Measurements from ENCODE around the gene ZSCAN4.

Gene ZSCAN4

DNA sequence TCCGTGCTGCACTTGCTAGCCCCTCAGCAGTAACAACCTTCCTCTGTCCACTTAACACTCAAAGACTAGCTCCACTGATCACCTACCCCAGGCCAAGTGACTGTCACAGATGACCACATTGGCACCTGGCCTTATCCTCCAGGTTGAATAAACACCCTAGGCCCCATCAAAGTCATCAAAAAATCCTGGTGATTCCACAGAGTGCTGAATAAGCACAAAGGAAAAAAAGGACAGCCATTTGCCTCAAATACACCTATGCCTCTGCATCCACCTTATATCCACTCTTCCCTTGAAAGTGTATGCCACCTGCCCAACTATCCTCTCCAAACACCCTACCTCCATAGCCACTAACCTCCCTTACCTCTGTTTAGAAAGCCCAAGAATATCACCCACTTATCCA lies 37.6 kb downstream of the ZSCAN4 start:
- H3K27me3 ChIP-seq (ENCODE audit: low read depth) = no peaks in the 10 kb centered on the region
- no peak overlapping the region for H3K4me3 ChIP-seq
- in situ Hi-C loops (cut with MboI; ENCODE audit: low sequenced_read_pairs) = no loop called here
- no peak for DNase-seq (ENCODE audit: low spot score in 2 of 2)
- peaks cover 10% of the 10 kb centered on the region for H3K9me3 ChIP-seq
- H3K36me3 ChIP-seq (replicated peaks) = no peaks in the 10 kb centered on the region
- no peaks in the 10 kb centered on the region for H3K4me1 ChIP-seq

DNA sequence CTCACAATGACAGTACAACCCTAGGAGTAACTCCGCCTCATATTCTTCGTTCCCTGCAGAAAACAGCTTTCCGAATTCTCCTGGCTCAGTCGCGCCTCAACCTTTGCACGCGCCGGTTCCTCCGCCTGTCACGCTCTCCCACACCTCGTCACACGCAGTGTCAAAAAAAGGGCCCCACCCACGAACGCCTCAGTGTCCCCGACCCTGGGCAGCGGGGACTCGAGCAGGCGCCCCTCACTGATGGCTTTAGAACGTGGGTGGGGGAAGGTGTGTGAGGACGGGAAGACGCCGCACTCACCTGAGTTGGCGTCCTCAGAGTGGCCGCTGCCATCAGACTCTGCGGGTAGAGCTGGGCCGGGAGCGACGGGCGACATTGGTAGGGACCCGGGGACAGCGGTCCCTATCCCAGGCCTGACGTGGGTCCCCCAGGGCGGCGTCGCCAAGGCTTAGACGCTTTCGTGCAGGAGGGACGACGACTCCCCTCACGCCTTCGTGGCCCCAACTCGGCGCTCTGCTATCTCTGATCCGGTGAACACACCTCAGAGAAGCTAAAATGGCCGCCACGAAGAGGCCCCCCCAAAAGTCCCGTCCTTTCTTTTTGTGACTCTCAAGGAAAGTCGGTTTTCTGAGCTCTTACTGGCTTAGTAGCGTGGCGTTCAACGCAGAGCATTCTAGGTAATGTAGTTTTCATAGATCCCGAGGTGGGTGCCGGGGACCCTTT lies 40.1 kb downstream of the ZSCAN4 start, which contains the start of gene ZNF154:
Gene ZNF154, minus strand, starts transcription at position 564 of the 721 bp plus-strand sequence. Its CDS starts 233 bp downstream, at position 331.
- in situ Hi-C loops (cut with MboI; ENCODE audit: low sequenced_read_pairs) = no loop called here

DNA sequence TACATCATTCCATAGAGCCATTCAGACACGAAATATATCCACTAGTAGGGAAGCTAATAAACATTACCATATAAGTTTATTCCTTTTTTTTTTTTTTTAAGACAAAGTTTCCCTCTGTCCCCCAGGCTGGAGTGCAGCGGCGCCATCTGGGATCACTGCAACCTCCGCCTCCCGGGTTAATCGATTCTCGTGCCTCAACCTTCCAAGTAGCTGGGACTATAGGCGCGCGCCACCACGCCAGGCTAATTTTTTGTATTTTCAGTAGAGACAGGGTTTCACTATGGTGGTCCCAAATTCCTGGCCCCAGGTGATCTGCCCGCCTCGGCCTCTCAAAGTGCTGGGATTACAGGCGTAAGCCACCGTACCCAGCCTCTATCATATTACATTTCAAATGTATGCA lies 40.9 kb downstream of the ZSCAN4 start:
- H3K36me3 ChIP-seq (replicated peaks) = no peaks in the 10 kb centered on the region
- no peaks in the 10 kb centered on the region; the same call in 1 of the 2 replicates for H3K9me3 ChIP-seq
- H3K4me3 ChIP-seq = no peak overlapping the region

More for the DNA sequence above, 40.1 kb downstream of the ZSCAN4 start, which contains the start of gene ZNF154:
- no peak for DNase-seq (ENCODE audit: low spot score in 2 of 2)
- Histone ChIP-seq H3K4me1 (no peaks in the 10 kb centered on the region), H3K36me3 (replicated peaks) (no peaks in the 10 kb centered on the region), H3K4me3 (no peak within 1 kb of the TSS), H3K9me3 (no peaks in the 10 kb centered on the region; the same call in 1 of the 2 replicates), H3K27me3 (ENCODE audit: low read depth) (no peaks in the 10 kb centered on the region)

DNA sequence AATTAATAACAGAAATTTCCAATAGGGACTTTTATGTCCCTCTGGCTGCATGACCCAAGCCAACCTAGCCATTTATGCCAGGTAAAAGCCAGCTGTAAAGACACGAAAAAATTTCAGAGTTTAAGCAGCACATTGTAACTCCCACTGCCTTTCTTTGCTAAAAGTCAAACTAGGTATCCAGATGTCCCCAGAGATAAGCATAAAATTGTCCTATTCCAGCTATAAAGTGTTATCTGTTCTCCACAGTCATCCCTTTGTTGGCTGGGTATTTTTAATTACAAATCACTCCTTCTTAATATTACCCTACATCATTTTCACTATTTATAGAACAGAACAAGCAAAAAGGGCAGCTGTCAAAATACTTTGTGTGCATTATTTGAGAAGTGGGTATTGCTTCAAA lies 43.5 kb downstream of the ZSCAN4 start:
- H3K36me3 ChIP-seq (replicated peaks) = no peaks in the 10 kb centered on the region
- H3K4me1 ChIP-seq = no peaks in the 10 kb centered on the region
- DNase-seq (ENCODE audit: low spot score in 2 of 2) = no peak
- in situ Hi-C loops (cut with MboI; ENCODE audit: low sequenced_read_pairs) = no loop called here
- no peak overlapping the region for H3K4me3 ChIP-seq
- H3K27me3 ChIP-seq (ENCODE audit: low read depth) = no peaks in the 10 kb centered on the region
- no peaks in the 10 kb centered on the region; the same call in 1 of the 2 replicates for H3K9me3 ChIP-seq

More for the DNA sequence above, 40.9 kb downstream of the ZSCAN4 start:
- no peak for DNase-seq (ENCODE audit: low spot score in 2 of 2)
- no peaks in the 10 kb centered on the region for H3K27me3 ChIP-seq (ENCODE audit: low read depth)
- no peaks in the 10 kb centered on the region for H3K4me1 ChIP-seq
- in situ Hi-C loops (cut with MboI; ENCODE audit: low sequenced_read_pairs) = no loop called here

DNA sequence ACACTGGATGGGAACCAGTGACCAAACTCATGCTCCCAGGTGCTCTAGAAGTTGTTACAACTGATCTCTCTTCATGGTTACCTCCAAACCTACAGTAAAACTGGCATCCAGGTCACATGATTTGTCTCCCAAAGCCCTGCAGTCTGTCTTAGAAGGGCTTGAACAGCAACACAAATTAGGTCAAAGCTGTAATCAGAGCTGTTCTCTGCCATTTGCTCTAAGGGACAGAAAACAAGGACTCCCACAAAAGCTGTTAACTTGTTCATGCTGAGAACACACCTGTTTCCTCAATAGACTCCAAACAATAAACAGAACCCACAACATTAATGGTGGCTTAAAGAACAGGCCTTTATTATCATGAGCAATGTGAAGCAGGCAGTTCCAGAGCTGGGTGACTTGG lies 50.7 kb downstream of the ZSCAN4 start:
- Histone ChIP-seq H3K4me1 (no peaks in the 10 kb centered on the region), H3K9me3 (peaks cover 11% of the 10 kb centered on the region)

DNA sequence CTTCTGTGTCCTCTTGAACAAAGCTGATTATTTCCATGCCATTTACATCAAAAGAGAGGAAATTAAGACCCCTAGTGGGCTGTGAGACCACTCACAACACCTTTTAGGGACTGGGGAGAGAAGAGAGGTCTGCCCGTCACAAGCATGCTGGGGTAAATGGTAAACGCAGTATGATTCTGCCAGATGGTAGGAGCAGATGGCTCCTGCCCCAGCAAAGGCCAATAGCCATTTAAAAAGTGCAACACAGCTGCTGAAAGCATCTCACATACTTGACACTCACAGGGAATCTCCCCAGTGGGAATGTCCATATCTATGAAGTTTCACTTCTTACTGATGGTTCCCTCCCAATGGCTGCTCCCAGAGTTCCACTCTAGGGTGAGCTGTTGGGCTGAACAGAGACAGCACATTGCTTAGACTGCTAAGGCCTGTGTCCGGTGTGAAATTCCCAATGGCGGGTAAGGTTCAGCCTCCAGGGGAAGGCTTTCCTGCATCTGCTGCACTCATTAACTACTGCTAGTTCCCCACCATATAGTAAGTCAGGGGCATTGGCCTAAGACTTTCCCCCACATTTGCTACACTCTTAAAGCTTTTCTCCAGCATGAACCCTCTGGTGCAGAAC lies 51.3 kb downstream of the ZSCAN4 start:
- no peak for DNase-seq (ENCODE audit: low spot score in 2 of 2)
- H3K27me3 ChIP-seq (ENCODE audit: low read depth) = no peaks in the 10 kb centered on the region
- in situ Hi-C loops (cut with MboI; ENCODE audit: low sequenced_read_pairs) = no loop called here
- peaks cover 16% of the 10 kb centered on the region for H3K36me3 ChIP-seq (replicated peaks)
- no peaks in the 10 kb centered on the region for H3K4me1 ChIP-seq
- H3K9me3 ChIP-seq = peaks cover 11% of the 10 kb centered on the region
- H3K4me3 ChIP-seq = no peak overlapping the region

More for the DNA sequence above, 50.7 kb downstream of the ZSCAN4 start:
- no peak for DNase-seq (ENCODE audit: low spot score in 2 of 2)
- Histone ChIP-seq H3K4me3 (no peak overlapping the region), H3K27me3 (ENCODE audit: low read depth) (no peaks in the 10 kb centered on the region), H3K36me3 (replicated peaks) (peaks cover 16% of the 10 kb centered on the region)
- in situ Hi-C loops (cut with MboI; ENCODE audit: low sequenced_read_pairs) = no loop called here

DNA sequence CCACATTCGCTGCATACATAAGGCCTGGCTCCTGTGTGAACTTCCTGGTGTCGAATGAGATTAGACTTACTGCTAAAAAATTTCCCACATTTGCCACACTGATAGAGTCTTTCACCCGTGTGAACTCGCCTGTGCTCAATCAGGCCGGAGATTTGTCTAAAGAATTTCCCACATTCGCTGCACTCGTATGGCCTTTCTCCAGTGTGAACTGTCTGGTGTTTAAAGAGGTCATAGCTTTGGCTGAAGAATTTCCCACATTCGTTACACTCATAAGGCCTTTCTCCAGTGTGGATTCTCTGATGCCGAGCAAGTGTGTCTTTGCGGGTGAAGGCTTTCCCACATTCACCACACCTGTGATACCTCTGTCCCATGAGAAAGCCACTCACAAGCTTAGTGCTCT lies 52.1 kb downstream of the ZSCAN4 start:
- Histone ChIP-seq H3K9me3 (peaks cover 11% of the 10 kb centered on the region), H3K36me3 (replicated peaks) (peaks cover 16% of the 10 kb centered on the region), H3K4me1 (no peaks in the 10 kb centered on the region), H3K27me3 (ENCODE audit: low read depth) (no peaks in the 10 kb centered on the region), H3K4me3 (no peak overlapping the region)
- DNase-seq (ENCODE audit: low spot score in 2 of 2) = no peak
- in situ Hi-C loops (cut with MboI; ENCODE audit: low sequenced_read_pairs) = no loop called here
